Dermis blood vessel endothelial cell (primary cell): Measurements from ENCODE around the gene HGFAC. TPM values are rescaled to one million over a fixed set of nuclear protein-coding genes. Genes with fewer than 3 reads are reported as not detected.

Source experiments
- DNase-seq: peaks from one replicate; pipeline ENCODE4 v3.0.0; 2010
- total RNA-seq: library from RNA; depleted of rRNA; stranded (reverse); fragments of >200 nt; gene quantifications from 2 replicates; pipeline ENCODE4 v1.2.3, GENCODE V29; 2014

HGFAC gene
- total RNA-seq, 1 donor from 2014 or later: 0.51 TPM

DNA sequence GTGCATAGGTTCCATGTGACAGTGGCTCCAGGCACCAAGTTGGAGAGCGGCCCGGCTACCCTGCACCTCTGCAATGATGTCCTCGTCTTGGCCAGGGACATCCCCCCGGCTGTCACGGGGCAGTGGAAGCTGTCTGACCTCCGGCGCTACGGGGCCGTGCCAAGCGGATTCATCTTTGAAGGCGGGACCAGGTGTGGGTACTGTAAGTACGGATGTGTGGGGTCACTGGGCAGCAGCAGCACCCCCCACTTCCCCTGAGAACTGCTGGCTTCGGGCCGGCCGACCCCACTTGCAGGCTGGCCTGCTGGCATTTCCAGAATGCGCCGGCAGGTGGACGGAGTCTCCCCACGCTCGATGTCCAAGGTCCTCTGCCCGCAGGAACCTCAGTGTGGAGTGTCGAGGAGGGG lies 34.6 kb downstream of the HGFAC start:
- DNase-seq: no peak

DNA sequence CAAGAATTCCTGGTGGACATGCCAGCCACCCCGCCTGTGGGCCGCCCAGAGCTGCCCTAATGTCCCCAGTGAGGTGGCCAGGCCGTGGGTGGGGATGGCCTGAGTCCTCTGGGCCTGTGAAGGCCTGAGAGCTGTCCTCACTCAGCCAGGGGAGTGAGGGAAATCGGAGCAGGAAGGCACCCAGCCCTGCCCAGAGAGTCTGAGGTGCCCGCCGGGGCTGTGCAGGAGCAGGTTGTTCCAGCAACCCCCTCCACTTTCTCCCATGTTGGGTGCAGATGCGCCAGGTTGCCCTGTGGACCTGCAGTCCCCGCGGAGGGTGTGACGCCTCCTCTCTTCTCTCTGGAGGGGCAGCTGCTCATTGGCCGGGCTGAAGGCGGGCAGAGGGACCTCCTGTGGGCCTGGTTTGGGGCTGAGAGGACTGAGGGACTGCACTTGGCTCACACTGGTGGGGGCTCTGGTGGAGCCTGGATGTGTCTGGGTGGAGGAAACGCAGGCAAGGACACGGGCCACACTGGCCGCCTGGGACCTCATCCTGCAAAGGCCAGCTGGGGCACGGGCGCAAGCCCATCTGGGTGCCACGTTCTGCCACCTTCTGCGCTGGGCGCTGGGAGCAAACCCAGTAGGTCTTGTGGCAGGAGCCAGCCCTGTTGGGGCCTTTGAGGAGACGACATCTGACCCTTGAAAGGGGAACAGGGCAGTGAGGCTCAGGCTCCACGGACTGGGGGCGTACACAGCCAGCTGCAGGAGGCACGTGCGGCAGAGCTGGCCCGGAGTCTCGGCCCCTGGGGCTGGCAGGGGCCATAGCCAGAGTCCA lies 35.4 kb downstream of the HGFAC start:
- no peak for DNase-seq

DNA sequence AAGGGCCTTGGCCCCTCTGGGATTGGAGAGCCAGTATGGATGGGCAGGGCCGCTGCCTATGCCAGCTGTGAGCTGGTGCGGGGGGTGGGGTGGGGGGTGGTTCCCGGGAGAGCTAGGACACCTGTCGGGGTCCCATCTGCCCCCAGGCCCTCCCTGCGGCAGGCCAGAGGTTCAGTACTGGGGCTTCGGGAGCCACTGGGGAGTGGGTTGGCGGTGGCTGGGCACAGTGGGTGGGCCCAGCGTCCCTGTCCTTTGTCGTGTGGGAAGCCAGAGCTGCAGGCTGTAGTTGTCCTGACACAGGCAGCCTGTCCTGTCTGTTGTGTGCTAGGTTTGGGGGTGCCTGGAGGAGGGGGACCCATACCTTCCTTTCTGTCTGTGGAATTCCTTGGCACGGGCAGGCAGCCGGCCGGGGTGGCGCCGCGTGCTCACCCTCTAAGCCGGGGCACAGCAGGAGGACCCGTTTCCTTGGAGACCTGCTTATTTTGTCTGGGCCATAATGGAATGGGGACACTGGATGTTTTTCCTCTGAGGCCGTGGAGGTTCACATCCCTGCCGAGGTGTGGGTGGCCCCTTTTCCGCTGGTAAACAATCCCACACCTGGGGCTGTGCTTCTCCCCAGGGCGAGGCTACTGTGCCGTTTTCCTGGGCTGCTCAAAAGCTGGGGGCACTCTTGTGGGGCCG lies 36.1 kb downstream of the HGFAC start:
- DNase-seq: no peak

DNA sequence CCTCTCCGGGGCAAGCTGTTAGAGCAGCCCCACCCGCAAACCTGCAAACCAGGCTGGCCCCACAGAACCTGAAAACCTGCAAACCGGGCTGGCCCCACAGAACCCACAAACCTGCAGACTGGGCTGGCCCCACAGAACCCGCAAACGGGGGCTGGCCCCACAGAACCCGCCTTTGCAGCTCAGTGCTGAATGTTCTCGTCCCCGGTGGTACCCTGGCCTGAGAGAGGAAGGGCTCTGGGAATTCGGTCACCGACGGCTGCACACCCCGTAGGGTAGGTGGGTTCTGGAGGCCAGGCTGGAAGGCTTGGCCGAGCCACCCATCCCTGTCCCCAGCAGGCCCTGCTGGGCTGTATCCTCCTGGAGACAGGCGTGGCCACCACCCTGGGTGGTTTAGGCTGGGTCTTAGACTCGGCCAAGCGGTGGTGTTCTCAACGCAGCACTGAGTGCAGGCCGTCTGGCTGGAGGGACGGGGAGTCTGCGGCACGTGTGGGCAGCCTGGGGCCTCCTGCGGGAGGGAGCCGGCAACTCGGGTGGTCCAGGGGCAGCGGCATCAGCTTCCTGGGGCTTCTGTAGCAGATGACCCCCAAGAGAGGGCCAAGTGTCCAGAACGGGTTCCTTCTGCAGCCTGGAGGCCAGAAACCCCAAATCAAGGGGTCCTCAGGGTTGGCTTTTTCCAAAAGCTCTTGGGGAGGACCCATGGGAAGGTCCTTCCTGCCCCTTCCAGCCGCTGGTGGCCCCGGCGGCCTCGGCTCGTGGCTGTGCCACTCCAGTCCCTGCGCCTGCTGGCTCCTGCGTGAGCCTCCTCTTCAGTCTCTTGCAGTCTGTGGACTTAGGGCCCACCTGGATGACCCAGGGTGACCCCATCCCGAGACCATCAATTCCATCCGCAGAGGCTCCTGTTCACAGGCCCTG lies 36.9 kb downstream of the HGFAC start:
- DNase-seq: no peak

DNA sequence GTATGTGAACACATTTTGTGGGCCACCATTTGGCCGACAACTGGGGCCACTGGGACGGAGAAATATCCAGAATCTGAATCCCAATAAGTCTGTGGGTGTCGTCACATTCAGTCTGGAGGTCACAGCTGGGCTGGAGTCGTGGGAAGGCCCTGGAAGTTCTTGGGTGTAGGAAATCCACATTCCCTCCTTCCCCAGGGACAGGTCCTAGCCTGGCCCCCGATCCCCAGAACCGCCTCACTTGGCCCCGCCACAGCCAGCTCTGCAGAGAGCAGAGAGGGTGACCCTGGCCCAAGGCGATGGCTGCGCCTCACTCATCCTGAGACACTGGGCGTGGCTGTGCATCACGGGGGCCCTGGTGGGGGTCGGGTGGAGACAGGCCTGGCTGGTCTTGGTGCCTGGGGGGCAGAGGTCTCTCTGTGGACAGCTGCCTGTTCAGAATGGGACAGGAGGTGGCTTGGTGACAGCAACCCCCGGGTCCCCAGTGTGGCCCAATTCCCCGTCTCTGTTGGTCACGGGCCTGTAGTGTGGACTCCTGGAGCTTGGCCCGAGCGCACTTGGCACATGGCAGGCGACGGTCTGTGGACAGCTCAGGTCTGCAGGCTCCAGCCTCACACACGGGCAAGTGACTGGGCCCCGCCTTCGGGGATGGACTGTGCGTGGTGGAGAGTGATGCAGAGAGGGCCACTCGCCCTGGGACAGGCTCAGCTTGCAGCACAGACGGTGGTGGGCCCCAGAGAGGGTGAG lies 37.8 kb downstream of the HGFAC start:
- DNase-seq: no peak

DNA sequence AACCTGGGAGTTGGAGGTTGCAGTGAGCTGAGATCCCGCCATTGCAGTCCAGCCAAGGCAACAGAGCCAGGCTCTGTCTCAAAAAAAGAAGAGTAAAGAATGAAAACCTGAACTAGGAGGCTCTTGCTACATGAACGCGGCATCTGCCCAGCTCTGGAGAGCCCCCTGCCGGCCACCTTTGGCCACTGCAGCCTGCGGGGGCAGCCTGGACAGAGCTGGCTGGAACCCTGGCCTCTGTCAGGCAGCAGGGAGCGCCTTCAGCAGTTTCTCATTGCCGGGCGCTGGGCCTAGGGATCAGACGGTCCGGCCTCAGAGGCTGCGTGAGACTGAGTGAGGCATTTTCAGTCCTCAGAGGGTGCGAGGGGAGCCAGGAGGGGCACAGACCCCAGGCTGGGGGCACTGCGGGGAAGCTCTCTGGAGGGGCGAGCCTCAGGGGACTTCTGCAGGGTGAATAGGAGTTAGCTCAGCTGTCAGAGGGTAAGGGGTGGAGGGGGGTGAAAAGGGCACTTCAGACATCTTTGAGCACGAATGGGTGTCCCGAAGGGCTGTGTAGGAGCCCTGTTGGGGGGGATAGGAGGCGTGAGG lies 38.9 kb downstream of the HGFAC start:
- DNase-seq: peak; percentile 82

DNA sequence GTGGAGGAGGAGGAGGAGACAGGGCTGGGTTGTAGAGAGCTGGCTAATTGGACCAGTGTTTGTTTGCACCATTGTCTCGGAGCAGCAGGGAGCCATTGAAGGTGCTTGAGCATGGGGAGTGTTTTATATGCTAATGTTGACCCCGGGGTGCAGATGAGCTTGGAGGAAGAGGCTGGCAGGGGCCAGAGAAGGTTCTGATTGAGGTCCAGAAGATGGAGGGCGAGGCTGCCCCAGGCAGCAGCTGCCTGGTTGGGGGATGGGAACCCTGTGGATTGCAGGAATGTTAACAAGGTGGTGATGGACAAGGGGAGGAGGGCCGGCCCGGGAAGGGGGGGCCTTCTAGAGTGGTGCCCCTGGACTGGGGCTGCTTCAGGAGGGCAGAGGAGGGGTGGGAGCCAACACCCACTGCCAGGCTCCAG lies 39.4 kb downstream of the HGFAC start:
- no peak for DNase-seq

DNA sequence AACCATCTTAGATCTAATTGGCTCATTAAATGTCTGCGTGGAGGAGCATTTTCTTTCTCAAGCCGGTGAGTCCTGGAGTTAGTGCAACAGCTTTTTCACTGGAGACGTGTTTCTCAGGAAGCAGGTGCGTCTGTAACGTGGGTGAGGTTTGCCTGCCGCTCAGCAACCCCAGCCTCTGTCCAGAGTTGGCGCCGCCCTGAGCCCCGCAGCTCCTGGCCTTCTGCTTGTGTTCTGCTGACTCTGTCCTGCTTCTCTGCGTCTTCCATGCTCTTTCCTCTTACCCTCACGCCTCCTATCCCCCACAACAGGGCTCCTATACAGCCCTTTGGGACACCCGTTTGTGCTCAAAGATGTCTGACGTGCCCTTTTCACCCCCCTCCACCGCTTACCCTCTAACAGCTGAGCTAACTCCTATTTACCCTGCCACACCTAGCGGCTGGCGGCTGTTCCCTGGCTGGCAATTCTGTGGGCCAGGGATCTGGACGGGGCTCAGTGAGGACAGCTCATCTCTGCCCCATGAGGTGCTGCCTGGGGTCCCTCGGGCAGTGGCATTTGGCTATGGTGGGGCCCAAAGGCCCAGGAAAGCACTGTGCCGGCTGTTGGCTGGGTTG lies 40.1 kb downstream of the HGFAC start:
- DNase-seq: no peak

DNA sequence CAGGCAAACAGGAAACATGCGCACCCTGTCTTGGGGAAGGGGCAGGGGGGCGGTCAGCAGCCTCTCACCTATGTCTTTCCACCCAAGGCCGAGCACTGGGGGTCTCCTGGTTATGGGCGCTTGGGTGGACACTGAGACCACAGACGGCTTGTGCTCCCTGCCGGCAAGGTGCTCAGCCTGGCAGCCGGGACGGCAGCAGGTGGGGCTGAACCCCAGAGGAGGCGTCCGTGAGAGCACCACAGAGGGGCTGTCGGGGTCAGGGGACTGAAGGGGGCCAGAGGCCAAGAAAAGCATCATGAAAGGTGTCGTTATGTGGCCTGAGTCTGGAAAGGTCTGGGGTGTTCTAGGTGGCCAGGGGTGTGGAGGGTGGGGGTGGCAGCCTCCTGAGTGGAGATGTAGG lies 40.9 kb downstream of the HGFAC start:
- no peak for DNase-seq

DNA sequence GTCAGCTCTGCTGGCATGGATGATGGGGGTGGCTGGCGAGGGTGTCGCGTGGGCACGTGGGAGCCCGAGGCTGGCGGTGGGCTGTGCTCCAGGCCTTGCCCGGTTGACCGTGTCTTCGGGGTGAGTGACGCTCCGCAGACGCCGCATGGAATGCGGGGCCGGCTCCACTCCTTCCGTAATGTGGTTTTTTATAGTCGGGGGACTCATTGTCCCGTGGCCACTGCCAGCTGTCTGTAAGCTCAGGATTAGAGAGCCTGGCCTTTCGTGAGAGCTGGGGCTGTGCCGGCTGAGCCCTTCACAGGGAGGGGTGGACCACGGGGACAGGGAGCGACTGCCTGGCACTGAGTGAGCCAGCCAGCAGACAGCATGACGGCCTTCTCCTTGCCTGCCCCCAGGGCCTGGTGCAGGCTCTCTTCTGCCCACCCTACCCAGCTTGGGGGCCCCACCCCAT lies 41.7 kb downstream of the HGFAC start:
- no peak for DNase-seq

DNA sequence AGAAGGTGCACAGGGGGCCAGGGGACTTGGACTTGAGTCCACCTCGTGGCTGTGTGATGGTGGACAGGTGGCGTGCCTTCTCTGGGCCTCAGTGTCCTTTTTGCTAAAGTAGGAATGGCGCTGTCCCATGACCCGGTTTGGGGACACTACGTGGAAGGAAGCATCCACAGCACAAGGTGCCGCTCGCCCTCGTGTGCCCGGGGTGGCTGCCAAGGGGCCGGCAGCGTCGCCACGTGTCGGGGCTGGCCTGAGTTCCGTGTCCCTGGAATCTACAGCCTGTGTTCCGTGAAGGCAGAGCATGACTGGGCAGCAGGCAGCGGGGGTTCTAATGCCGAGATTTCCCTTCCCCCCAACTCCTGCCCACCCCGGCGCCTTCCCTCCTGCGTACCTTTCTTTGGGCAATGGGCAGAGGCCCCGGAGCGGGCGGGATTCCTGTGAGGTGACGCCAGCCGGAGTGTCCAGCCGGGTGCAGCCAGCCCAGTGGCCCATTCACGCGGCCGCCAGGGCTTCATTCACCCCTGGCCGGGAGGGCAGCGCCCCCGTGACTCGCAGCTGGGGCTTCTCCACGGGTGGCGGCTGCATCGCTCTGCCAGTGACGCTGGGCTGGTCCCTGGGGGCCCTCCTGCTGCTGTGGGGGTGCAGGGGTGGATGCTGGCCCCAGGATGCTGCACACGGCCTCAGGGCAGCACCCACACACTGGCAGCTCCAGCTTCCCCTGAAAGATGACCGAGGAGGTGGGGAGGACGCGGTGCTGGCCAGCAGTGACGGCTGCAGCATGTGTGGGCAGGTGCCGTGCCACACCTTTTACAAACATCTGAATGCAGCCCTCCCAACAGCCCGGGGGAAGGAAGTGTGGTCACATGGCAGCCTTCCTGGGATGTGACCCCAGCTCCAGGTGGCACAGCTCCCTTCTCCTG lies 42.5 kb downstream of the HGFAC start:
- no peak for DNase-seq

DNA sequence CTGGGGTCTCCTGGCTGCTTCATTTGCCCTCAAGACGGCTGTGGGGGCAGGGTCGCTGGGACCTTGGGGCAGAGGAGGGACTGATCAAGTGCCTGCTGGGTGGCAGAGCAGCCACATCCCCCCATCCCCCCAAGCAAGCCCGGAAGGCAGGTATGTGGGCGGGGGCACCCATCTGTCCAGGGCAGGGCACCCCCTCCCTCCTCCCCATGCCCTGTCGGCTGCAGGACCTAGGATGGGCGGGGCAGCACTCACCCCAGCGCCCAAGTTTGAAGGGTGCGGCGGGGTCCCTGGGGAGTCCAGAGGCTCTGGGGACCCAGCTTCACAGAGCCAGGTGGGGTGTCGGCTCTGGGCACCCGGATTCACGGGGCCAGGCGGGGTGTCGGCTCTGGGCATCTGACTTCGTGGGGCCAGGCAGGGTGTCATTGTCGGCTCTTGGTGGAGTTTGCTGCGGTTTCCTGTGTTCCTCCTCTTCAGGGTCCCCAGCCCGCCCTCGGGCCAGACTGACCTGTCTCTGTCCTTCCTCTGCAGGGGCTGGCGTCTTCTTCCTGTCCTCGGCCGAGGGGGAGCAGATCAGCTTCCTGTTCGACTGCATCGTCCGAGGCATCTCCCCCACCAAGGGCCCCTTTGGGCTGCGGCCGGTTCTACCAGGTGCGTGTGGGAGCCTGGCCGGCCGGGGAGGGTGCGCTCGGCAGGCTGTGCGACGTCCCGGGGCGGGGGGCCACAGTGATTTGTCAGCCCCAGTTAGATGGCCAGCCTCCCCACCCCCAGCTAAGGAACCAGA lies 43.4 kb downstream of the HGFAC start:
- no peak for DNase-seq

DNA sequence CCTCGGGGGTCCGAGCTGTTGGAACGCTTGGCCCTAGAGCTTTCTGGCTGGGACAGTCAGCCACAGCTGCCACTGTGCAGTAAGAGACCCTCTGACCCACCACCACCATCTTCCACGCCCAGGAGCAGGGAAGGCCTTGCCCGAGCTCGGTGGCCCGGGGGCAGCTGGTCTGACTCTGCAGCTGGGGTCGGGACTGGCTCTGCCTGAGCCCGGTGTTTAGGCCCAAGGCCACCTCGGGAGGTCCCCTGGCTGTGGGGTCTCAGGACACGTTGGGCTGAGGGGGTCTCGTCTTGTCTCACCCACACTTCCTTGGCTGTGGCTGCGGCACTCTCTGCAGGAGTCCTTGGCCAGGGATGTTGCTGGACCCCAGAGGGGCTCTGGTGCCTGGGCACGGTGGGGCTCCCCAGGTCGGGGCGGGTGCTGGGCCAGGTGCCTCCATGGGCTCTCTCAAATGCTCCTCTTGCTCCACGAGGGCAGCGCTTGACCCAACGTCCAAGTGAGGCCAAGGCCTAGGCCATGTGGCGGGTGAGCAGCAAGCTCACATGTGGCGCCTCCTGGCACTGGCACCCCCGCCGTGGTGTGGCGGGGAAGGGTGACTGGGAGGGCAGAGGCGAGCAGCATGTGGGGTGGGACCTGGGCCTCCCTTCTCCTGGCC lies 44.2 kb downstream of the HGFAC start:
- DNase-seq: no peak

DNA sequence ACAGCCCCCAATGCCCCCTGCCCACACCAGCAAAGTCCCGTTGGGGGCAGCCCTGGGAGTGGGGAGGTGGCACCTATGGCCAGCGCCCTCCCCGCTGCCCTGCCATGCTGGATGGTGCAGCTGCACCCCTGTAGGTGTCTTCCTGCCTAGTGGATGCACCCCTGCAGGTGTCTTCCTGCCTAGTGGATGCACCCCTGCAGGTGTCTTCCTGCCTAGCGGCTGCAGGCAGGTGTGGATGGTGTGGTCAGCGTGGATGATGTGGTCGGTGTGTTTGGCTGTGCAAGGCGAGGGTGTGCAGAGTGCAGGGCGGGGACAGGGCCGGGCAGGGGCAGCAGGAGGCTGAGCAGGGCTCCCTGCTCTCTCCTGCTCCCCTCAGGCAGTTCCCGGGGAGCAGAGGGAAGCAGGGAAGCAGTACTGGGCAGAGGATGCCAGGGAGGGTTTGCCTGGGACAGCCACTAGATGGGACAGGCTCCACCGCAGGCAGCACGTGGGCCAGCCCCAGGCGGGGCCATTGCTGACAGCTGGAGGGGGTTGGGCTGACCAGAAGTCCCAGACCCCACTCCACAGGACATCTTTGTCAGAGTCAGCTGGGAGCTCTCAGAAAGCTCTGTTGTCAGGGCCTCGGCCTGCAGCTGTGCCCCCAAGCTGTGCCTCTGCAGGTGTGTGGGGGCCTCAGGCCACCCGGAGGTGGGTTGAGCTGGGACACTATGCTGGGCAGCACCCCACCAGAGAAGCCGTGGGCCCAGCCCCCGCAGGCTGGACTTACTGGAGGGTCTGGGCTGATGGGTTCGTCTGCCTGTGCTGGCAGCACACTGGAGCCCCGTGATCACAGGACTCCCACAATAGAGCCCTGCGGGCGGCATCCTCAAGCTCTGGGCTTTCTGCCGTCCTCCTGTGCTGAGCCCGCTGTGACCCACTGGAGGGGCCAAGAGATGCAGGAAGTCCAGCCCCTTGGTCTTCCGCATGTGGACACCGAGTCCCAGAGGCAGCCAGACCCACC lies 45.1 kb downstream of the HGFAC start:
- no peak for DNase-seq

DNA sequence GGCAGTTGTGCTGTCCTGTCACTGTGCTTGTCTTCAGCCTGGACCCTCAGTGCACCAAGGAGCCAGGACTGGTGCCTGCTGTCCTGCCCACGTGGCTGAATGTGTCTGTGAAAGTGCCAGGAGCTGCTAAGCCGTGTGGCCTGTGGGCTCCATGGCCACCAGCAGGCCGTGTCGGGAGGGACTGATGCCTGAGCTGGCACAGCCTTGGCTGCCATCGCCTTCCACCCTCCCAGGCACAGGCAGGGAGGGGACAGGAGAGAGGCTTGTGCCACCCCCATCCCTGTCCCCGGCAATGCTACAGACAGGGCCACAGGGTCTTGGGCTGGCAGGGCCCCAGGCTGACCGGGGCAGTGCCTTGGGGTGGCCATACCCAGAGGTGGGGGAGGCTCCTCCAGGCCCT lies 46.1 kb downstream of the HGFAC start:
- no peak for DNase-seq

DNA sequence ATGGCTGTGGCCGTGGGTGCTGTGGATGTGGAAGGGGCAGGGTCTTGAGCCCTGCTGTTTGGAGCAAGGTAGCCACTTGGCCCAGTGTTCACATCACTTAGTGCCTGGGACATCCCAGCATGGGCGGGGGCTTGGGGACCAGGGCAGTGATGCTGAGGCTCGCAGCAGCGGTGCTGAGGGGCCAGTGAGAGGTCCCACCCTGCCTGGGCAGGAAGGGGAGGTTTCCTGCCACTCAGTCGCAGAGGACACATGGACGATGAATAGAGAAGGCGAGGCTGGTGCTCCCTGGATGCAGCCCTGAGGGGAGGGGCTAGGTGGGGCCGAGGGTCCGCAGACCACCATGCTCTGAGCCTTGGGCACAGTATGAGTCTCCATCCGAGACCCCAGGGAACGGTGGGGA lies 47.1 kb downstream of the HGFAC start:
- no peak for DNase-seq

DNA sequence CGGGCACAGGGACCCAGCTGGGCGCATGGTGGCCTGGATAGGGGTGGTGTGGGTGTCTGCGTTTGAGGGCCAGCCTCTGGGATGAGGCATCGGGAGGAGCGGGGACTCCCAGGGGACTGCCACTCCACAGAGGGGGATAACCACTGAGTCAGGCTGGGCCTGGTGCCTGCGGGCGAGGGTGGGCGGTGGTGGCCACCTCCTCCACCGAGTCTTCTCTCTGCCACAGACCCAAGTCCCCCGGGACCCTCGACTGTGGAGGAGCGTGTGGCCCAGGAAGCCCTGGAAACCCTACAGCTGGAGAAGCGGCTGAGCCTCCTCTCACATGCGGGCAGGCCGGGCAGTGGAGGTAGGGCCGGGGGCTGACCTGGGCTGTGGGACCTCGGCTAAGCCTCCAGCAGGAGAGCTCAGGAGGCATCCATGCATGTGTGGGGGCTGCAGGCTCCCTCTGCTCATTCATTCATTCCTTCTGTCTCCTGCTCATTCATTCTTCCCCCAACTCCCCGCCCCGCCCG lies 47.7 kb downstream of the HGFAC start:
- DNase-seq: no peak
